ENCODE measurements around the gene NXPH1.
"Not testable (repeated sequence)": the region's sequence is repeated elsewhere in the genome, so short reads cannot be mapped to it uniquely, and the experiment has no call there.

Gene NXPH1

GRCh38 chr7:8719102-8719501 lies 285.7 kb downstream of the NXPH1 start:
- DNase-seq (ENCODE audit: low spot score) = no peak

DNA sequence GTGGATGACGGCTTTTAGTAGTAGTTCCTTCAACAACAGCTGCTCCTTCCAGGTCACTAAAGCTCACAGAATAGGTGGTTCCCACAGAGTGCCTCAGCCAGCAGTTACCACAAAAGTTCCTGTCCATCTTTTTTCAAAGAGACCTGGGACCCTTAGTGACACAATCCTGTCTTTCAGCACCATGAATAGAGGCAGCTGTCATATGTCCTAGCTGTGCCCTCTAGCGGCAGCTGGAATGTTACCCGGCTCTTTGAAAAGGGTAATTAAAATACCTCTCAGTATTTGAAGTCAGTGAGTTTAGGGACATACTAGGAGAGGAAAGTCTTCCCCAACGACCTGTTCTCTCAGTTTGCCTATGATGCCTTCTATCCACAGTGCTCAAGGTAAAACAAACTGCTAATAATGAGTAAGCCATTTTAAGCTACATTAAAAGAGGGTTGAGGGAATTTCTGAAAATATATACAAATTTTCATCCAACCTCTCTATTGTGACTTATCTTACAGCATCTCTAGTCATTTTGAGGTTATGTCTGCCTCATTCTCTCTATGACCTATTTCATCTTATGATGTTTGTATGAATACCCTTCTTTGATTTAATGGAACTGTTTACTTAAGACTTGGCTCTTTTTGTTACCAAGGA lies 290.8 kb downstream of the NXPH1 start:
- peak; percentile 78 for DNase-seq (ENCODE audit: low spot score)

- not testable (repeated sequence) for DNase-seq (ENCODE audit: low spot score)
Observed at GRCh38 chr7:8731756-8732155, 298.3 kb downstream of the NXPH1 start.

- DNase-seq (ENCODE audit: low spot score) = no peak
Observed at GRCh38 chr7:8739837-8740236, 306.4 kb downstream of the NXPH1 start.

GRCh38 chr7:8742837-8743236 lies 309.4 kb downstream of the NXPH1 start:
- no peak for DNase-seq (ENCODE audit: low spot score)

DNA sequence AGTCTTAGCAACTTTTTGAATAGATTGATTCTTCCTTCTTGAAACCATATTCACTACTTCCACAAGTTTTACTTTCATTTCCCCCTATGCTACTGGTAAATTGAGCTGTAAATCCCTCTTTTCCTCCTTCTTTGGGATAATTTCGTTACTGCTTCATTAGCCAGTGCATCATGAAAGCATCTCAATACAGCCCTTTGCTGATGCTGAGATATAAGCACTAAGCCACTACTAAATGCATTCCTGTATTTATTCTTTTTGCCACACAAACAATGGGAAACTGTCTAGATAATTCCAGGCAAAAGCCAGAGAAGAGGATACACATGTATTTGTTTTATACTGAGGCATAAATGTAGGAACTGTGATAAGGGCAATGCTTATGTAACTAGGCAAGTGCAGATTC lies 313.9 kb downstream of the NXPH1 start:
- no peak for DNase-seq (ENCODE audit: low spot score)

- no peak for DNase-seq (ENCODE audit: low spot score)
Observed at GRCh38 chr7:8751557-8752231, 318.3 kb downstream of the NXPH1 start.

- no peak for DNase-seq (ENCODE audit: low spot score)
Observed at GRCh38 chr7:8753355-8753754, 319.9 kb downstream of the NXPH1 start.

- no peak for DNase-seq (ENCODE audit: low spot score)
Observed at GRCh38 chr7:8761731-8762130, 328.3 kb downstream of the NXPH1 start.

DNA sequence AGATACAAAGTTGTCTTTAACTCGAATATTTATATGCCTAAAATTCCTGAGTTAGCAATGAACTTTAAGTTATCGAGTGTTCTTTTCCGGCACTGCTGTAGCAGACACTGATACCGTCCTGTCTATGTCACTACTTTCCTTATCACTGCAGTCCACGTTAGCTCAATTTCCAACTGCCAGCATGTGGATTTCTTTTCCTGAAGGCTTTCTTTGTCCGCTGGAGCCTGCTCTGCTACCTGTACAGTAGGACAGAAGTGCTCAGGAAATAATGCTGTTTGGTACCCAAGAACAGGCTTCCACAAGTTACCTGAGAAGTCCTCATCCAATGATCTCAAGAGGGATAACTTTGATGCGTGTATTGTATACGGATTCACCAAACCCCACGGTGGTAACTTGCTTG lies 329.4 kb downstream of the NXPH1 start:
- no peak for DNase-seq (ENCODE audit: low spot score)

- no peak for DNase-seq (ENCODE audit: low spot score)
Observed at GRCh38 chr7:8765374-8765773, 332.0 kb downstream of the NXPH1 start.

GRCh38 chr7:8773518-8773917 lies 340.1 kb downstream of the NXPH1 start:
- no peak for DNase-seq (ENCODE audit: low spot score)

DNA sequence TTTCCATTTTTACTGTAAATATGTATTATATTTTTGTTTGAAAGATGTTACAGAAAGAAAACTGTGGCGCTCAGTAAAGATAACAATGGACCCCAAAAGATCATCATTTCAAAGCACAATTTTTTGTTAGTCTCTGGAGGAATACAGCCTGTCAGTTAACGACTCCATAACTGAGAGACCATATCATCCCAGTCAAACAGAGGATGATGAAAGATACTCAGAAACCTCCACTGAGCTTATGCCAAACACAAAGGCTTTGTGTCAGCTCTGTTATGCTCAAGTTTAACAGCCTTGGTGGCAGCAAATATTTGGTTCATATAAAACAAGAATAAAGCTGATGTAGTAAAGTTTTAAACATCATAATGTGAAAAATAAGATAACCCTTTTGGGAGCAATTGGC lies 345.1 kb downstream of the NXPH1 start:
- no peak for DNase-seq (ENCODE audit: low spot score)

- DNase-seq (ENCODE audit: low spot score) = no peak
Observed at GRCh38 chr7:8781166-8781565, 347.8 kb downstream of the NXPH1 start.

- no peak for DNase-seq (ENCODE audit: low spot score)
Observed at GRCh38 chr7:8783229-8783628, 349.8 kb downstream of the NXPH1 start.

DNA sequence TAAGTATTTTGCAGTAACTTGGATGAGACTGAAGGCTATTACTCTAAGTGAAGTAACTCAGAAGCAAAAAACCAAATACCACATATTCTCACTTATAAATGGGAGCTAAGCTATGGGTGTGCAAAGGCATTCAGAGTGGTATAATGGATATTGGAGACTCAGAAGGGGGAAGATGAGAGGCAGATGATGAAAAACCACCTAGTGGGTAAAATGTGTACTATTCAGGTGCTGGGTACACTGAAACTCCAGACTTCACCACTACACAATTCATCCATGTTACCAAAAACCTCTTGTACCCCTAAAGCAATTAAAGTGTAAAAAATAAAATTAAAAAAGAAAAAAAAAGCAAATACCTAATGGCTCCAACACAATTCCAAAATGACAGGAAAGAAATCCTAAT lies 351.7 kb downstream of the NXPH1 start:
- DNase-seq (ENCODE audit: low spot score) = peak; percentile 15

DNA sequence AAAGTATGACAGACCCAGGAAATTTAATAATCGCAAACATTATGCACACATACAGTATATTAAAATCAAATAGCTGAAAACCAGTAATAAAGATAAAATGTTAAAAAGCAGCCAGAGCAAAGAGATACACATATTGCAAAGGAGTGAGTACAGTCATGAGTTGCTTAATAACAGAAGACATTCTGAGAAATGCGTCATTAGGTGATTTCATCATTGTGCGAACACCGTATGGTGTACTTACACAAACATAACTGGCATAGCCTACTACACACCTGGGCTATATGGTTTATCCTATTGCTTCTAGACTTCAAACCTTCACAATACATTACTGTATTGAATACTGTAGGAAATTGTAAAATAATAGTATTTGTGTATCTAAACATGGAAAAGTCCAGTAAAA lies 367.6 kb downstream of the NXPH1 start:
- no peak for DNase-seq (ENCODE audit: low spot score)
